Myocyte (in vitro differentiated cells): Measurements from ENCODE around the gene DCAF12. TPM values are rescaled to one million over a fixed set of nuclear protein-coding genes. Genes with fewer than 3 reads are reported as not detected.

ENCODE experiments used
- DNase-seq: peaks from one replicate; pipeline ENCODE4 v3.0.0-alpha.2; 2012; ENCODE audit warnings: low read depth
- total RNA-seq: library from RNA; depleted of rRNA; stranded (reverse); fragments of >200 nt; gene quantifications from 2 replicates; pipeline ENCODE4 v1.2.3, GENCODE V29; 2014

The DCAF12 gene
- total RNA-seq, 1 donor from 2014 or later: 36.9 TPM

DNA sequence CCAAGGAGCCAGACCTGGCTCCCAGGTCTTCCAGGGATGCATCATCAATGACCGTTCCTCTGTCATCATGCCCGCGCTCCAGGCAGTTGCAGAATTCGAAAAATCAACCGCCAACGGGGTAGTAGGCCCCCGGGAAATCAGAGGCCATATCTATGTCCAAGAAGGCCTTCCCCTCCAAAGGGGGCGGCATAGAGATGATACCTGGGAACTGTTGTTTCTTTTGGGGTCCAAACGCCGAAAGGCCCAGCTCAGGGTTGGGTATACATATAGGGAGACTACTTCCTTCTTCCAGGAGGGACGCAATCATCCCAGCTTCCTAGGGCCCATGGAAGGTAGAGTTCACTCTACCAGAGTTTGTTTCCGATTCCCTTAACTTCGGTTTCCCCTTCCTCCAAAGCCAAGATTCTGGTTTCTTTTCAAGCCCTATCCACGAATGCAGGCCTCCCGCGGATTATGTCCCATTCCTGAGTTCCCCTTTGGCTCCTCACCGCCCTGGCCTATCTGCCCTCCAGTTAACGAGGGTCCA is 754 bp downstream of the DCAF12 start:
- DNase-seq: peak; percentile 11

GRCh38 chr9:34124926-34125325 is 1.6 kb downstream of the DCAF12 start:
- no peak for DNase-seq

DNA sequence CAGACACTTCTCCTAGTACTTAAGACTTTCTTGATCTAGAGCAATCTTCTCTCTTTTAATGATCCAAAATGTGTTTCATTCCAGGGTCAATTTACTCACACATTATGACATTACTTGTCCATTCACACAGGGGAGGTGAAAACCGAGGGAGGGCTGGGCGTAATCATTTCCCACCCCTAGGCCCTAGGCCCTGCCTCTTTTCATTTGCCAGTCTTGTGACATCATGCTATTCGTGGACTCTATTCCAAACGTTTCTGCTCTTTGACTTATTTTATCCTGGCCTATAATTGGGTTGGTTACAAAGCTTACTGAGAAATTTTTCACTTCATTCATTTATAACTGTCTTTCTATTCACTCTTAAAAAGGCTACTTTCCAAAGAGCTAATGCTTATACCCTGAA is 2.4 kb downstream of the DCAF12 start:
- no peak for DNase-seq

- DNase-seq: peak; percentile 47
These were observed 2.8 kb downstream of the DCAF12 start for GRCh38 chr9:34123682-34124081.

DNA sequence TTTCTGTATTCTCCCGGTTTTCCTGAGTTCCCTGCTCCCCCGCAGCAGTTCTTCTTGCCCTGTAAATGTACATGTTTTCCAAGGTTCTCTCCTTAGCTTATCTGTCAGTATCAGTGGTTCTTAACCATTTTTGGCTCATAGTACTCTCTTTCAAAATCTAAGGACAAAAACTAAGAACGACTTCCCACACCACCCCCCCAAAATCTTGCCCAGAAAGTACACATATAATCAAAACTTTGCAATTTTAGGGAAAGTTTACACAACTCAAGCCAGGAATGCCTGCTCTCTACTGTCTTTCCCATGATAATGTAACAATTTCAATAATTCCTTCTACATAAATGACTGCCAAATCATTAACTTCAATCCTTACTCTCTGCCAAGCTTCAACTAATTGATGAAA is 4.5 kb downstream of the DCAF12 start:
- no peak for DNase-seq

DNA sequence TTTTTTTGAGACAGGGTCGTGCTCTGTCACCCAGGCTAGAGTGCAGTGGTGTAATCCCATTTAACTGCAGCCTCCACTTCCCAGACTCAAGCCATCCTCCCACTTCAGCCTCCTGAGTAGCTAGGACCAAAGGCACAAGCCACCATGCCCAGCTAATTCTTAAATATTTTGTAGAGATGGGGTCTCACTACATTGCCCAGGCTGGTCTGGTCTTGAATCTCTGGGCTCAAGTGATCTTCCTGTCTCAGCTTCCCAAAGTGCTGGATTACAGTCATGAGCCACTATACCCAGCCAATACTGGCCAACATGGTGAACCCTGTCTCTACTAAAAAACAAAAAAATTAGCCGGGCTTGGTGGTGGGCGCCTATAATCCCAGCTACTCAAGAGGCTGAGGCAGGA is 6.8 kb downstream of the DCAF12 start:
- DNase-seq: no peak

- DNase-seq: no peak
These were observed 12.1 kb downstream of the DCAF12 start for GRCh38 chr9:34114436-34114835.

- DNase-seq: no peak
These were observed 20.4 kb downstream of the DCAF12 start for GRCh38 chr9:34106110-34106509.

- no peak for DNase-seq
These were observed 23.7 kb downstream of the DCAF12 start for GRCh38 chr9:34102796-34103195.

DNA sequence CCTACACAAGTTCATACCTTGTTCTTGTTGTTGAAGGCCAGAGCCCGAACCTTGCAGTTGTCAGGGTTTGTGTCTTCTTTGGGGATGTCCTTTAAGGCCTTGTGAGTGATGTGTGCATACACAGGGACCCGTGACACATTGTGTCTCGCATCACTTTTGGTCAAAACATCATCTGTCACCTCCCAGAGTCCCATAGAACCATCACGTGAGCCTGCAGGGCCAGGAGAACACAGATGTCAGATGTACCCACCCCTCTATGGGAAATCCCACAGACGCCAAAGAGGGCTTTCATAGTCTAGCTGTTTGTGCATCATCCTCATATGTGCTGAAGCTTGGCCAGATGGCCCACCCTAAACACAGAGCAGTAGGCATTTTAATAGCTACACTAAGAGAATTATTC is 28.2 kb downstream of the DCAF12 start:
- no peak for DNase-seq

GRCh38 chr9:34097865-34098264 is 28.6 kb downstream of the DCAF12 start:
- no peak for DNase-seq

DNA sequence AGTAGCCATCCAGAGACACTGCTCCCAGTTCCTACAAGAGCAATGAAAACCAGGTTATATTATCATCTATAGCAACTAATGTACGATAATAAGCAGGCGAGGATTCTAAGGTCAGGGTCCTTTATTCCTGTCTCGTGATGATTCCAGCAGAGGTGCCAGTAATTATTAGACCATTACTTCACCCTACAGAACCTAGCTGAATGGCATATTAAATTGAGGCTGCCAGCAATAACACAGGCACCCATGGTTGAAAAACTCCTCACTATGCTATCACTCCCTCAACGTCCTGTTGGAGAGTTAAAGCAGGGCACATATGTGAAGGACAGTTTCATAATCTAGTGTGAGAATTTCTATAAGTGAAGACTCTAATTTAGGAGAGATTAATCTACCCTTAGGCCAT is 29.7 kb downstream of the DCAF12 start:
- DNase-seq: no peak

DNA sequence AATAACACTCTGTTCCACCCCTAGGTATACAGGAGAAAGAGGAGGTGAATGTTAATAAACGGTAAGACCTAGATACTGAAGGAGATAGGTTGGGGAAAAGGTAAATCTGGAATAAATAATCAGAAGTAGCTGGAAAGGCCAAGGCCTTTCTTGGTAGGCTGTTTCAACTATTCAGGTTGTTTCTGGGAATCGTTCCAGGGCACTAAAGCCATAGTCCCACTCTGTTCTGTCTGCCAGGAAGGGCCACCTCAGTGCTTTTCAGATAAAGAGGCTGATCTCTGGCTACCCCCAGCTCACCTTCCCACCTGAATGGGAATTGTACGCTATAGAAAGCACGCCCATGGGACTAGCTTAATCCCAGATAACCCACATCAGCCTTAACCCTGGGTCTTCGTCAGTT is 32.9 kb downstream of the DCAF12 start:
- no peak for DNase-seq

GRCh38 chr9:34089311-34089710 is 37.2 kb downstream of the DCAF12 start:
- DNase-seq: no peak

DNA sequence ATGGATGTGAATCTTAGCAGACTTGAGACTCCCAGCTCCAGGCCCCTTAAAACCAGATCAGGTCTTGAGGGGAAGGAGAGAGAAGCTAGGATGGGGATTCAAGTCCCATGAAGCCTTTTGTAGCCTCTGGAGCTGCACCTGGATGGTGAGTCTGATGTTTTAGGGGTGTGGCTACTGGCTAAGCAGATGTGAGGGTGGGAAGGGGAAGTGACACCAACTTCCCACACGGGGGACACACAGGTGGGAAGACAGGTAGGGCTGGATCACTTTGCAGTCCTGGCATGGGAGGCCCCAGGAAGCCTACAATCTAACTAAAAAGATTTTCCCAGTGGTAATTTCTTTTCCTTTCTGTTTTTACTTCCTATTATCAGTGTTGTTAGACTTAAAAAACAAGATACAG is 39.1 kb downstream of the DCAF12 start:
- no peak for DNase-seq

- peak; percentile 72 for DNase-seq
These were observed 39.6 kb downstream of the DCAF12 start for GRCh38 chr9:34086864-34087263.

- peak; percentile 84 for DNase-seq
These were observed 40.7 kb downstream of the DCAF12 start for GRCh38 chr9:34085581-34086500.

- DNase-seq: peak; percentile 73
These were observed 41.9 kb downstream of the DCAF12 start for GRCh38 chr9:34084562-34084961.

DNA sequence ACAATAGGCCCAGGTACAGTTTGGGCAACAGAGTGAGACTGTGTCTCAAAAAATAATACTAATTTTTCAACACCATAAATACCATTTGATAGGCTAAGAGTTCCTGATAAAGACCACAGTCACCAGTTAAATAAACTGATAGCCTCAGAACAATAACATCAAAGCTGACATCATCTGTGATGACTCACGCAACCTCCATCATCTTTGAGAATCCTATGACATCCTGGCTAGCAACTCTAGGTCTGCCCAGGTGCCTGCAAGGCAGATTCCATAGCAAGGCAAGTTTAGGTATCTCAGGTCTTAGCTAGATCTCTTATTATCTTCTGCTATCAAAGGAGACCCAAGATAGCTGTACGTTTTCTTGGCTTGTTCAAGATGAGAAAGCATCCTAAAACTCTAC is 47.3 kb downstream of the DCAF12 start:
- no peak for DNase-seq

DNA sequence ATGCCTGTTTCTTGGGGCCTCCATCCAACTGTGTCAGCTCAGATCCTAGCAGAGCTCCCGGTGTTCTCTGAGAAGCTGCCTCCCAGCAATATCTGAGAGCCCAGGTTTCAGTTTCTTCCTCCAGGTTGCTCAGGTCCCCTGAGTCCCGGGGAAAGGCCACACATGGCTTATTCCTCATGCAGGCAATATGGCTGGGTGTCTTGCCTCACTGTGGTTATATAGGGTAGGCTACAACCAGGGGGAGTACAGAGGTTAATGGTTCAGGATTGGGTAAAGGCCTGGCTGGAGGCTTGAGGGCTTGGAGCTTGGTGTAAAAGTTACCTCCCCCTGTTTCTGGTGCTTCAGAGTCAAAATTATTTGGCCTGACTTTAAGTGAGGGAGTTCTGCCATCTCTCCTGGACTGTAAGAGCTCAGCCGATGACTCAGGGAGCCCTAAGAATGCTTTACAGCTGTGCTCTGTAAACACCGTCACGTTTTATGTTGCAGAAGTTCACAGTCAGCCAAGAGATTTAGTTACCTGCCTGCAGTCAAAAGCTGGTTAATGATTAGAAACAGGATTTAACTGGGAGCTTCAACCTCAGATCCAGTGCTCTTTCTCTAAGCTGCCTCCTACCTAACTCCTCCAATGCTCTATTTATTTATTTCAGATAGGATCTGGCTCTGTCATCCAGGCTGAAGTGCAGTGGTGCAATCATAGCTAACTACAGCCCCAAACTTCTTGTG is 53.5 kb downstream of the DCAF12 start:
- DNase-seq: peak; percentile 72

DNA sequence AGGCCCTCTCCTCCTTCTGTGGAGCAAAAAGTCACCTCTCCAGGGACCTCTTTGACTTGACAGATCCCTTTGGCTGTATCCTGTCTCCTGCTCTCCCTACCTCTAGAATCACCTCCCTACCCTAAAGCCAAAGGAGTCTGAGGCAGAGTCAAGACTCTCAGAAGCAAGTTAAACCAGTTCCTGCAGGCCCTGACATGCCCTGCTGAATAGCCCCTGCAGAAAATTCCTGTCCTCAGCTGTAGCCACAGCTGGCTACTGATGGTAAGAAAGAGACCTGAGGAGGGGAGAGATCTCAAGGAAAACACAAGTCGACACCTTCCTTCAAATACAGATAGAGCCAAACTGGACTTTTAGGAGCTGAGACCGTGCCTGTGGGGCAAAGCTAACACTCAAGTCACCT is 54.1 kb downstream of the DCAF12 start:
- DNase-seq: no peak

DNA sequence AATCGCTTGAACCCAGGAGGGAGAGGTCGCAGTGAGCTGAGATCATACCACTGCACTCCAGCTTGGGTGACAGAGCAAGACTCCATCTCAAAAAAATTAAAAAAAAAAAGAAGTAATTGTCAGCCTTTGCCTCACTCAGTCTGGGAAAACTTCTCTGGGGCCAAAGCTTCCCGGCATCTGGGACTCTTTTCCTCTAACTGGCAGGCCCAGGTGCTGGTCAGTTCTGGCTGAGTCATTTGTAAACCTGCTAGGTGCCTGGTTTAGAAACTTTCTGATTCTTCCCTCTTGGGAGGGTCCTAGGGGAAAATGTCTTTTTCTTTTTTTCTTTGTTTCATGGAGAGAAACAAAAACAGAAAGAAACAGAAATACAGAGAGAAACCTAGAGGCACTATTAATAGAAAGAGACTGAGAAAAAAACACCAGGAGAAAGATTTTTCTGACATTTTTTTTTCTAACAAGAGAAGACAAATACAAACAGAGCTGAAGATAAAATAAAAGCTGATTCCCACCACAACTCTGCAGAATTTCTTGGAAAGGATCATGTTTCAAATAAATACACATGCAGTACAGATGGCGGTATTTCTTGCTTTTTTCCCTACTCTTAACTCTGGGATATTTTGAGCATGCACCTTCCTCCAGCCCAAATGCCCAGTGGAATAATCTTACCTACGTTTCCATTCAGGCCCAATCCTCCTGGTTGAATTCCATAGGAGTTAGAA is 55.7 kb downstream of the DCAF12 start:
- DNase-seq: peak; percentile 81
